ENCODE results near the gene RGS11.

Gene RGS11

GRCh38 chr16:296806-297510, 21.2 kb upstream of the RGS11 start:
- DNase-seq (ENCODE audit: low read depth, low spot score), result no peak

DNA sequence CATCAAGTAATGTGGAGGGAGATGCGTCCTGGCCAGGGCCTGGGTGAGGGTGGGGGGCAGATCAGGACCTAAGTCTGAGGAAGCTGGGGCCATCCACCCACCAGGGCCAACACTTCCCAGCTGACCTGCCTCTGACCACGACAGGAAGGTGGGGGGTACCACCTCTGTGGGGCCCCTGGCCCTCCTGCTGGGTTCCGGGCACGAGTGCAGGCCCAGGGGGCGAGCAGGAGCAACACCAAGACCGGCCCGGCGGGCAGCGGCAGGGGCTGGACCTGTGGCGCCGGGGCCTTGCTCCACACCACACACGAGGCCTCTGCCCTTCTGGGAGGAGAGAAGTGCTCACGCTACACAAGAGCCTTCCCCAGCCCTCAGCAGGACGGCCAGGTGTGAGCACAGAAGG, 20.5 kb upstream of the RGS11 start:
- DNase-seq (ENCODE audit: low read depth, low spot score), result no peak

- no peak for DNase-seq (ENCODE audit: low read depth, low spot score)
Measured at GRCh38 chr16:293043-293775, 17.5 kb upstream of the RGS11 start.

DNA sequence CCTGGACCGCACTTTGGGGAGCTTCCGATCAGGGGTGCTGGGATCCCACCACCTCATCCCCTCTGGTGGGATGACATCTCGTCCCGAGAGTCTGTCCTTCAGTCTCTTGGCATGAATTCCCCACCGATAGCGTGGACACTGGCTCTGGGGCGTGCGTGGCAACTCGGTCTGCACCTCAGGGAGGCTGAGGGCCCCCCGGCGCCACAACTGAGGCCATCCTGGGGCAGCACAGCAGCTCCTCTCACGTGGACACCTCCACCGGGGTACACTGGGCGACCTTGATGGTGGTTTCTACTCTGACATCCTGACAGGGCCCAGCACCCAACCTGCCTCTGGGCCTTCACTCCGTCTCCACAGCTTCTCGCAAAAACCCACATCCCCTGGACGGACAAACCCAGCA, 15.8 kb upstream of the RGS11 start:
- DNase-seq (ENCODE audit: low read depth, low spot score), result no peak

- no peak for DNase-seq (ENCODE audit: low read depth, low spot score)
Measured at GRCh38 chr16:290681-291405, 15.1 kb upstream of the RGS11 start.

DNA sequence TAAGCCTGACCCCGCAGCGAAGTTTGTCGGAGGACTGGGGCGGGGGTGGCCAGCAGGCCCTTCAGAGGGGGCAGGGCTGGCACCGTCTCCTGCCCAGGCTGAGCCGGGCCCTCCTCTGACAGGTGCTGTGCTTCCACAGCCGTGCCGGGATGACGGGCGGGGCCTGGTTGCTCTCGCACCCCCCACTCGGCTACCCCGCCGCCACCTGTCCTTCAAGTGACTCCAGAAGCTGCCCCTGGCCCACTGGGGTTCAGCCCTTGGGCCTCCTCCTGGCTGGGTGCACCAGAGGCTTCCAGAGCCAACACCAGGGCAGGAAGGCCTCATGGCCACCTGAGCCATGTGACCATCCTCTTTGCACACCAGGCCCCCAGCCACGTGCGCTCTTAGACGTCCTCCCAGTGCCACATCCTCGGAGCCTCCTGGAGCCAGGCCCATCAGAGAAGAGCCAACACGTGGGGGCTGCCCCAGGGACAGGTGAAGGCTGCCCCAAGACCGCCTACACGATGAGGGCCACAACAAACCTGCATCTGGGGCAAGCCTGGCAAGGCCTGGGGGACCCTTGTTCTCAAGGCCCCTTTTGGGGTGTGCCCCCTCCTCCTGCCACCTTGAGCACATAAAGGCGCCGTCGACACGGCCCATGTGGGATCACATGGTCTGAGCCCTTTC, 14.4 kb upstream of the RGS11 start:
- no peak for DNase-seq (ENCODE audit: low read depth, low spot score)

DNA sequence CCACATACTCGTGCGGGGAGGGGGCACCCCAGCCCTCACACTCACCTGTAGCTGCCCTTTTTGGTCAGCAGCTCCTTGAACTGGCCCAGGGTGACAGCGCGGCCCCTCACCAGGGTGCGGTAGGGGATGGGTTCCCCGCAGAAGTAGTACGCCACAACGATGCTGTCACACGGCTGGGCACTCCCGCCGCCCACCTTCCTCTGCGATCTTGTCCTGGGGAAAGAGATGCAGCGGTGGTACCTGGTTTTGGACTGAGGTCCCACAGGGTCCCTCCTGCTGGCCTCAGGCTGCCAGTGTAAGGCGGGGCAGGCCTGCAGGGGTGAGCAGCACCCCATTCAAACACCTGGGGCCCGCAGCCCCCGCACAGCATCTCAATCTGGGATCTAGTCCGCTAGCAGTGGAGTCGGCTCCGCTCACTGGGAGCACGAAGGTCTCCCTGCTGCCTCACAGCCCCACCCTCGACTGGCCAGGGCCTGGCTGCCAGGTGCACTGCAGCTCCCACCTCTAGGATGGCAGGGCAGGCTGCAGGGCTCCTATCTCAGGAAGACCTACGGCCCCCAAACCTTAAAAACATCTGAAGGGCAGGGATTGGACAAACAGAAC, 13.8 kb upstream of the RGS11 start:
- no peak for DNase-seq (ENCODE audit: low read depth, low spot score)

GRCh38 chr16:287981-288920, 12.5 kb upstream of the RGS11 start:
- no peak for DNase-seq (ENCODE audit: low read depth, low spot score)

DNA sequence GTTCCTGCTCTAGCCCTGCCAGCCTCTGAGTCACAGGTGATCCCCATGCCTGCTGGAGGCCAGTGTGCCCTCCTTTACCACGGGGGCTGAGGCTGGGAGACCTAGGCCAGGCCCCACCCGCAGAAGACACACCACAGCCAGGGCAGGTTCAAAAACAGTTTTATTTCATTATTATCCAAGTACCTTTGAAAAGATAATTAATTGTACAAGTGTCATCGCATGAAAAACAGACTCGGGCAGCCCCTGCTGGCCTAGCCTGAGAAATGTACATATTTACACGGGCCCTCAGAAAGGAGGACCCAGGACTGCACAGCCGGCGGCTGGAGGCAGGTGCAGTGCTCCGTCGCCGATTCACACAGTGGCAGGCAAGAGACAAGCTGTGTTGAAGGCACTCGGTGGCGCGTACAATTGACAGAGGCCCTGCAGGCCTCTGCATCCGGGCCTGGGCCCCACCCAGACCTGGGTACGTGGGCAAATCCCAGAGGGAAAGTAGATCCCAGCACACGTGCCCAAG, 11.6 kb upstream of the RGS11 start:
- no peak for DNase-seq (ENCODE audit: low read depth, low spot score)

- DNase-seq (ENCODE audit: low read depth, low spot score), result no peak
Measured at GRCh38 chr16:286491-287297, 10.9 kb upstream of the RGS11 start.

- DNase-seq (ENCODE audit: low read depth, low spot score), result no peak
Measured at GRCh38 chr16:285146-286055, 9.7 kb upstream of the RGS11 start.

DNA sequence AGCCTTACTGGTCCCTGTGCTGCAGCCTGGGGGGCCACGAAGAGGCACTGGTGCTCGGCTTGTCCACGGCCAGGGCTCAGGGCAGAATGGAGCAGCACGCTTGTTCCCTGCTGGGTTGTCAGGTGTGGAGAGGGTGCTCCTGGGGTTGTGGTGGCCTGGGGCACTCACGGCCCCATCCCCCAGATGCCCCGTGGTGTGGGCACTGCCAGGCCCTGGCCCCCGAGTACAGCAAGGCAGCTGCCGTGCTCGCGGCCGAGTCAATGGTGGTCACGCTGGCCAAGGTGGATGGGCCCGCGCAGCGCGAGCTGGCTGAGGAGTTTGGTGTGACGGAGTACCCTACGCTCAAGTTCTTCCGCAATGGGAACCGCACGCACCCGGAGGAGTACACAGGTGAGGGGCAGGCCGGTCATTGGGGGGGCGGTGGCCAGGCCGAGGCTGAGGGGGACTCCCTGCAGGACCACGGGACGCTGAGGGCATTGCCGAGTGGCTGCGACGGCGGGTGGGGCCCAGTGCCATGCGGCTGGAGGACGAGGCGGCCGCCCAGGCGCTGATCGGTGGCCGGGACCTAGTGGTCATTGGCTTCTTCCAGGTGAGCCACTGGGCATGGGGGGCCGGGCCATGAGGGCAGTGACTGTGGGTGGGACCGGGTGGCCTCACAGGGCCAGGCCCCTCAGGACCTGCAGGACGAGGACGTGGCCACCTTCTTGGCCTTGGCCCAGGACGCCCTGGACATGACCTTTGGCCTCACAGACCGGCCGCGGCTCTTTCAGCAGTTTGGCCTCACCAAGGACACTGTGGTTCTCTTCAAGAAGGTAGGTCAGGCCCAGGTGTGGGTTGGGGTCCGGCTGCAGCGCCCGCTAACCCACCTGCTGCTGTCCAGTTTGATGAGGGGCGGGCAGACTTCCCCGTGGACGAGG, 8.7 kb upstream of the RGS11 start:
- no peak for DNase-seq (ENCODE audit: low read depth, low spot score)

DNA sequence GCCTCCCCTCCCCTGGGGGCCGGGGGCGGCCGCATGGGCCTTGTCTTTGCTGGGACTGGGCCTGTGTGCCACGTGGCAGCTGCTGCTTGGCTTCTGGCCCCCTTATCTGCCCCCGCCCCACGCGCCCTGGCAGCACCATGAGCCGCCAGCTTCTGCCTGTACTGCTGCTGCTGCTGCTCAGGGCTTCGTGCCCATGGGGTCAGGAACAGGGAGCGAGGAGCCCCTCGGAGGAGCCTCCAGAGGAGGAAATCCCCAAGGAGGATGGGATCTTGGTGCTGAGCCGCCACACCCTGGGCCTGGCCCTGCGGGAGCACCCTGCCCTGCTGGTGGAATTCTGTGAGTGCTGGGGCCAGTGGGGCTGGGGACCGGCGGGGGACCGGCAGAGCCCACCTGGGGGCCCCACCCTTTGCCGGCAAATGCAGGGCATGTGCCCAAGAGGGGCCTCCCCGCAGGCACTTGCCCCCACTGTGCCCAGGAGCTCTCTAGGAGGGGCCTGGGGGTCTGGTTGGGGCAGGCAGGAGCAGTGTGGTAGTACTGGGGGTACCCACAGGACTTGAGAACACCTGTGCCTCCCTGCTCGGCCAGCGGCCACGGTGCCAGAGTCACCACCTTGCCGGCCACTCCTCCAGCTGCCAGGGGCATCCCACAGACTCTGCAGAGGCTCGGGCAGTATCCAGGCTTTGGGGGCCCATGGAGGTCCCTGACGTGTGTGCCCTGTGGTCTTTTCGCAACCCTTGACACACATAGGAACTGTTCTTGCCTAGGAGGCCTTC, 7.5 kb upstream of the RGS11 start, which contains the start of gene PDIA2:
TSS of gene PDIA2 (plus strand) at position 132 of the 773 bp plus-strand sequence. CDS start at position 138, 6 bp downstream.
- DNase-seq (ENCODE audit: low read depth, low spot score), result no peak

DNA sequence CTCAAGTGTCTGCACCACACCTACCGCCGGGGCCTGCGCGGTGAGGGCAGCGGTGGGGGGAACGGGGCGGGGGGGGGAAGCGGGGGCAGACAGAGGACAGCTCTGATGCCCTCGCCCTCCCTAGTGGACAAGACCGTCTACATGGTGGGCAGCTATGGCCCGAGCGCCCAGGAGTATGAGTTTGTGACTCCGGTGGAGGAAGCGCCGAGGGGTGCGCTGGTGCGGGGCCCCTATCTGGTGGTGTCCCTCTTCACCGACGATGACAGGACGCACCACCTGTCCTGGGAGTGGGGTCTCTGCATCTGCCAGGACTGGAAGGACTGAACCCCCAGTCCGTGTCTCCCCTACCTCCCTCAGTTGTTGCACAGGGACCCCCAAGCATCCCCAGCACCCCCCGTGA, 6.7 kb upstream of the RGS11 start:
- DNase-seq (ENCODE audit: low read depth, low spot score), result no peak

- no peak for DNase-seq (ENCODE audit: low read depth, low spot score)
Measured at GRCh38 chr16:281660-282255, 6.0 kb upstream of the RGS11 start.

All from ELF-1 (cell line).